Suprapubic skin (tissue), 4 donors: ENCODE data around the gene ZFAND6. TPM values are rescaled to one million over a fixed set of nuclear protein-coding genes. Genes with fewer than 3 reads are reported as not detected.

Experiments
- DNase-seq, 2 donors: peaks; one replicate each; pipeline ENCODE4 v3.0.0-alpha.2; 2019; ENCODE audit warnings: low spot score in 2 of 2
- H3K27ac ChIP-seq: fragments of 200-600 bp; sonication (generic); one replicate; pipeline ENCODE4 v1.5.1; 2019
- H3K27me3 ChIP-seq: fragments of 200-600 bp; sonication (generic); one replicate; pipeline ENCODE4 v1.5.1; 2019
- H3K36me3 ChIP-seq: fragments of 200-600 bp; sonication (generic); one replicate; pipeline ENCODE4 v1.5.1; 2019
- H3K4me1 ChIP-seq: fragments of 200-600 bp; sonication (generic); one replicate; pipeline ENCODE4 v1.5.1; 2019
- H3K4me3 ChIP-seq: fragments of 200-600 bp; sonication (generic); one replicate; pipeline ENCODE4 v1.5.1; 2019; ENCODE audit warnings: mild to moderate bottlenecking
- H3K9me3 ChIP-seq: fragments of 200-600 bp; sonication (generic); one replicate; pipeline ENCODE4 v1.5.1; 2019
- CTCF ChIP-seq, 2 donors: fragments of 200-600 bp in 1 of 2; fragments of 450-650 bp in 1 of 2; sonication (generic) in 1 of 2; IDR thresholded peaks; one replicate each; pipeline ENCODE4 v1.5.1; 2016 to 2019; ENCODE audit warnings: antibody characterized with exemption in 2 of 2, mild to moderate bottlenecking in 1 of 2, moderate library complexity in 1 of 2
- EP300 ChIP-seq: sonication (generic); formaldehyde crosslinking; IDR thresholded peaks from one replicate; pipeline ENCODE4 v1.6.1; 2017; ENCODE audit warnings: antibody characterized with exemption
- POLR2A ChIP-seq, 2 donors: fragments of 450-650 bp; IDR thresholded peaks; one replicate each; pipeline ENCODE4 v1.6.1; 2017; ENCODE audit warnings: antibody characterized with exemption in 2 of 2, mild to moderate bottlenecking in 2 of 2, moderate library complexity in 2 of 2
- POLR2AphosphoS5 ChIP-seq, 3 donors: sonication (generic); formaldehyde crosslinking; IDR thresholded peaks; one replicate each; pipeline ENCODE4 v1.6.1; 2017; ENCODE audit warnings: antibody characterized with exemption in 3 of 3
- WGBS: methylation state at CpG from one replicate; pipeline ENCODE4 v1.1.5; 2018; 5-methylcytosine and 5-hydroxymethylcytosine counted together
- total RNA-seq, 4 donors: library from RNA; depleted of rRNA; stranded (reverse); fragments of >200 nt; gene quantifications; one replicate each; pipeline ENCODE4 v1.1.0, GENCODE V29; 2016

ZFAND6 gene
- total RNA-seq, 4 donors from 2014 or later = 47.9 to 107 (median 80.9) TPM

GRCh38 chr15:80163897-80164296 lies 104.4 kb downstream of the ZFAND6 start:
- DNase-seq = peak in 1 of 2 donors; percentile 0
- TF ChIP-seq CTCF (IDR thresholded peaks at IDR 0.05) = no peak
- TF ChIP-seq EP300 = no peak
- TF ChIP-seq POLR2A (IDR thresholded peaks at IDR 0.05) = no peak
- TF ChIP-seq POLR2AphosphoS5 (IDR thresholded peaks at IDR 0.05) = no peak

GRCh38 chr15:80167936-80168335 lies 108.5 kb downstream of the ZFAND6 start:
- H3K27me3 ChIP-seq = no peaks in the 10 kb centered on the region
- no peak overlapping the region for H3K4me3 ChIP-seq
- no peak overlapping the region for H3K27ac ChIP-seq
- DNase-seq = no peak
- H3K4me1 ChIP-seq = no peaks in the 10 kb centered on the region
- H3K9me3 ChIP-seq = no peaks in the 10 kb centered on the region
- peaks cover 18% of the 10 kb centered on the region for H3K36me3 ChIP-seq
- TF ChIP-seq CTCF (IDR thresholded peaks at IDR 0.05) (no peak), POLR2AphosphoS5 (IDR thresholded peaks at IDR 0.05) (no peak), POLR2A (IDR thresholded peaks at IDR 0.05) (no peak), EP300 (no peak)
- 93% methylated on average over 8 of the region's 8 CpGs for WGBS

More at GRCh38 chr15:80163897-80164296, 104.4 kb downstream of the ZFAND6 start:
- Histone ChIP-seq H3K4me3 (no peak overlapping the region), H3K9me3 (no peaks in the 10 kb centered on the region), H3K27me3 (no peaks in the 10 kb centered on the region), H3K27ac (no peak overlapping the region), H3K36me3 (peaks cover 35% of the 10 kb centered on the region), H3K4me1 (peaks cover 8% of the 10 kb centered on the region)
- 90% methylated on average over 1 of the region's 1 CpG for WGBS

- no peak overlapping the region for H3K4me3 ChIP-seq
- peaks cover 14% of the 10 kb centered on the region for H3K36me3 ChIP-seq
- WGBS = 72% methylated on average over 5 of the region's 5 CpGs
- no peak for TF ChIP-seq CTCF (IDR thresholded peaks at IDR 0.05)
- no peak for TF ChIP-seq EP300
- TF ChIP-seq POLR2AphosphoS5 (IDR thresholded peaks at IDR 0.05) = no peak
- TF ChIP-seq POLR2A (IDR thresholded peaks at IDR 0.05) = no peak
- no peak overlapping the region for H3K27ac ChIP-seq
- peaks cover 2% of the 10 kb centered on the region for H3K4me1 ChIP-seq
- no peak for DNase-seq
- no peaks in the 10 kb centered on the region for H3K9me3 ChIP-seq
- H3K27me3 ChIP-seq = no peaks in the 10 kb centered on the region
These were observed 108.9 kb downstream of the ZFAND6 start for GRCh38 chr15:80168421-80168820.

GRCh38 chr15:80169768-80170357 lies 110.4 kb downstream of the ZFAND6 start:
- Histone ChIP-seq H3K9me3 (no peaks in the 10 kb centered on the region), H3K27me3 (no peaks in the 10 kb centered on the region), H3K27ac (no peak overlapping the region), H3K36me3 (peaks cover 8% of the 10 kb centered on the region), H3K4me1 (peaks cover 15% of the 10 kb centered on the region), H3K4me3 (no peak overlapping the region)
- DNase-seq = no peak
- TF ChIP-seq CTCF (IDR thresholded peaks at IDR 0.05) (no peak), EP300 (no peak), POLR2AphosphoS5 (IDR thresholded peaks at IDR 0.05) (no peak), POLR2A (IDR thresholded peaks at IDR 0.05) (no peak)
- WGBS = 94% methylated on average over 12 of the region's 12 CpGs

- Histone ChIP-seq H3K36me3 (peaks cover 8% of the 10 kb centered on the region), H3K4me1 (peaks cover 15% of the 10 kb centered on the region), H3K27me3 (no peaks in the 10 kb centered on the region), H3K9me3 (no peaks in the 10 kb centered on the region), H3K4me3 (no peak overlapping the region), H3K27ac (no peak overlapping the region)
- 98% methylated on average over 2 of the region's 2 CpGs for WGBS
- TF ChIP-seq CTCF (IDR thresholded peaks at IDR 0.05) = no peak
- DNase-seq = no peak
These were observed 111.1 kb downstream of the ZFAND6 start for GRCh38 chr15:80170596-80170995.
